PC-3 (cell line): ENCODE data around the gene ANKRD10. TPM values are rescaled to one million over a fixed set of nuclear protein-coding genes. Genes with fewer than 3 reads are reported as not detected.

Experiments used
- ATAC-seq: fragments of 200-7000 bp; cut with Tn5 transposase; 2 replicates; pipeline ENCODE4 v1.9.1; 2020; ENCODE audit warnings: mild to moderate bottlenecking, moderate library complexity
- BruUV-seq: library from RNA; stranded (reverse); fragments of 400-500 nt; replicated peaks from 2 replicates; lab custom pipeline; 2021; lab: Mats Ljungman, UMichigan
- CTCF ChIA-PET: fragments of 300-600 bp; sonication (Branson Sonifier 250); formaldehyde crosslinking; loops from one replicate; lab custom pipeline; 2022; ENCODE audit warnings: antibody characterized with exemption; lab: Charles Lee
- POLR2A ChIA-PET: fragments of 300-600 bp; sonication (Branson Sonifier 250); formaldehyde crosslinking; loops from one replicate; lab custom pipeline; 2022; ENCODE audit warnings: antibody characterized with exemption; ENCODE audit not compliant: unreplicated experiment; lab: Charles Lee
- DNase-seq: peaks from one replicate; pipeline ENCODE4 v3.0.0-alpha.2; 2015
- H2AFZ ChIP-seq: fragments of 300-600 bp; sonication (generic); 2 replicates; pipeline ENCODE4 v1.6.0; 2016; ENCODE audit warnings: antibody characterized with exemption, low read length
- H3F3A ChIP-seq: fragments of 300-600 bp; sonication (generic); one replicate; pipeline ENCODE4 v1.6.0; 2017; ENCODE audit warnings: antibody characterized with exemption, low read length, control low read depth, mild to moderate bottlenecking; ENCODE audit not compliant: unreplicated experiment
- H3K27ac ChIP-seq: fragments of 300-600 bp; sonication (generic); 2 replicates; pipeline ENCODE4 v1.5.1; 2016; ENCODE audit warnings: mild to moderate bottlenecking, low read length
- H3K27me3 ChIP-seq: fragments of 300-600 bp; sonication (generic); 2 replicates; pipeline ENCODE4 v1.6.1; 2016; ENCODE audit warnings: low read length, mixed read lengths
- H3K36me3 ChIP-seq: fragments of 300-600 bp; sonication (generic); 2 replicates; pipeline ENCODE4 v1.6.1; 2016; ENCODE audit warnings: low read depth, mixed run types, low read length, mixed read lengths
- H3K4me1 ChIP-seq: fragments of 300-600 bp; sonication (generic); 2 replicates; pipeline ENCODE4 v1.5.1; 2016; ENCODE audit warnings: low read length; ENCODE audit not compliant: insufficient read depth
- H3K4me2 ChIP-seq: fragments of 300-600 bp; sonication (generic); 2 replicates; pipeline ENCODE4 v1.6.0; 2016; ENCODE audit warnings: low read length
- H3K4me3 ChIP-seq: fragments of 300-600 bp; sonication (generic); 2 replicates; pipeline ENCODE4 v1.5.1; 2016; ENCODE audit warnings: mild to moderate bottlenecking, low read length, mixed read lengths
- H3K79me2 ChIP-seq: fragments of 300-600 bp; sonication (generic); 2 replicates; pipeline ENCODE4 v1.6.1; 2017; ENCODE audit warnings: low read length, mixed read lengths
- H3K9ac ChIP-seq: fragments of 300-600 bp; sonication (generic); 2 replicates; pipeline ENCODE4 v1.6.0; 2016; ENCODE audit warnings: mild to moderate bottlenecking, low read length
- H3K9me2 ChIP-seq: fragments of 300-600 bp; sonication (generic); replicated peaks from 2 replicates; pipeline ENCODE4 v1.6.1; 2016; ENCODE audit warnings: mixed run types, low read length, mixed read lengths
- H3K9me3 ChIP-seq: fragments of 300-600 bp; sonication (generic); 2 replicates; pipeline ENCODE4 v1.6.1; 2016; ENCODE audit warnings: low read length, mixed read lengths
- H4K20me1 ChIP-seq: fragments of 300-600 bp; sonication (generic); 2 replicates; pipeline ENCODE4 v1.6.1; 2016; ENCODE audit warnings: low read length, mixed read lengths
- EZH2 ChIP-seq: fragments of 300-600 bp; sonication (generic); IDR thresholded peaks from one replicate; pipeline ENCODE4 v1.6.1; 2017; ENCODE audit warnings: antibody characterized with exemption, mild to moderate bottlenecking, low read length; ENCODE audit not compliant: unreplicated experiment
- EZH2phosphoT487 ChIP-seq: fragments of 300-600 bp; sonication (generic); IDR thresholded peaks from 2 replicates; pipeline ENCODE4 v1.6.1; 2018; ENCODE audit warnings: mild to moderate bottlenecking, antibody characterized with exemption, low read length, borderline replicate concordance
- intact Hi-C: fragments of 100-400 bp; cut with micrococcal nuclease; formaldehyde crosslinking; loops from 2 replicates; pipeline ENCODE4 v1.9.0; 2023
- total RNA-seq: library from RNA; depleted of rRNA; stranded (reverse); fragments of >200 nt; gene quantifications from 2 replicates; pipeline ENCODE4 v1.2.3, GENCODE V29; 2014
- TF ChIP-seq, protein P1 (sequence below): fragments of 300-600 bp; sonication (generic); conservative IDR thresholded peaks from 2 replicates; pipeline ENCODE4 v1.5.1; 2017; ENCODE audit warnings: antibody characterized with exemption, low read depth, mild to moderate bottlenecking, low read length

ANKRD10 gene
- total RNA-seq, 1 experiment from 2014 or later = 60.2 TPM

- no peak for TF ChIP-seq EZH2phosphoT487
- no peak for TF ChIP-seq EZH2
- TF ChIP-seq, protein P1, sequence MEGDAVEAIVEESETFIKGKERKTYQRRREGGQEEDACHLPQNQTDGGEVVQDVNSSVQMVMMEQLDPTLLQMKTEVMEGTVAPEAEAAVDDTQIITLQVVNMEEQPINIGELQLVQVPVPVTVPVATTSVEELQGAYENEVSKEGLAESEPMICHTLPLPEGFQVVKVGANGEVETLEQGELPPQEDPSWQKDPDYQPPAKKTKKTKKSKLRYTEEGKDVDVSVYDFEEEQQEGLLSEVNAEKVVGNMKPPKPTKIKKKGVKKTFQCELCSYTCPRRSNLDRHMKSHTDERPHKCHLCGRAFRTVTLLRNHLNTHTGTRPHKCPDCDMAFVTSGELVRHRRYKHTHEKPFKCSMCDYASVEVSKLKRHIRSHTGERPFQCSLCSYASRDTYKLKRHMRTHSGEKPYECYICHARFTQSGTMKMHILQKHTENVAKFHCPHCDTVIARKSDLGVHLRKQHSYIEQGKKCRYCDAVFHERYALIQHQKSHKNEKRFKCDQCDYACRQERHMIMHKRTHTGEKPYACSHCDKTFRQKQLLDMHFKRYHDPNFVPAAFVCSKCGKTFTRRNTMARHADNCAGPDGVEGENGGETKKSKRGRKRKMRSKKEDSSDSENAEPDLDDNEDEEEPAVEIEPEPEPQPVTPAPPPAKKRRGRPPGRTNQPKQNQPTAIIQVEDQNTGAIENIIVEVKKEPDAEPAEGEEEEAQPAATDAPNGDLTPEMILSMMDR = no peak
- Histone ChIP-seq H3K9ac (no peak overlapping the region), H3F3A (no peaks in the 10 kb centered on the region), H3K4me2 (no peak overlapping the region), H3K27me3 (no peaks in the 10 kb centered on the region), H3K9me3 (no peaks in the 10 kb centered on the region), H3K4me3 (no peak overlapping the region), H3K9me2 (no peaks in the 10 kb centered on the region), H3K36me3 (no peaks in the 10 kb centered on the region), H4K20me1 (no peaks in the 10 kb centered on the region), H3K79me2 (no peaks in the 10 kb centered on the region), H3K4me1 (no peaks in the 10 kb centered on the region), H2AFZ (no peak overlapping the region), H3K27ac (no peak overlapping the region)
- DNase-seq = no peak
- no peak for ATAC-seq
- BruUV-seq = no TSS peak
- intact Hi-C loops = no loop called here
- ChIA-PET CTCF (no interaction called here), POLR2A (no interaction called here)
These were observed 31.3 kb downstream of the ANKRD10 start for GRCh38 chr13:110883542-110883941.

DNA sequence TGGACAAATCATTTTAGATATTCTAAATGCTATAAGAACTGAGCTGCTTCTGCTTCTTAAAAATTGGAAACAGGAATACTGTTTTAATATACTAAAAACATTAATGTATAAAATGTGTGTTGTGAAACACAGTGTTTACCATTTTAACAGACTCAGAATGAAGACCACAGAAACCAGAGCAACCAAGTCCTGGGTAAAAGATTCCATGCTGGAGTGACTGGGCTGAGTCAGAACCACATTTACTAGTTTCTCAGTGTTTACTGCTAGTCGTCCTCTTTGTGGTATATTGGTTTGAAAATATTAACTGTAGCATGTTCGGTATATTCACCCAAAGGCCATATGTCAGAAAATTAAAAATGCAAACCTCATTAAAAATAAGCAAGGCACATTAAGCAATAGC lies 31.9 kb downstream of the ANKRD10 start:
- H3K27ac ChIP-seq = no peak overlapping the region
- TF ChIP-seq EZH2phosphoT487 (no peak), EZH2 (no peak)
- TF ChIP-seq, protein P1 = no peak
- no TSS peak for BruUV-seq
- H2AFZ ChIP-seq = no peak overlapping the region
- ChIA-PET POLR2A (no interaction called here), CTCF (no interaction called here)
- intact Hi-C loops = no loop called here
- no peaks in the 10 kb centered on the region for H3K36me3 ChIP-seq
- no peaks in the 10 kb centered on the region for H3F3A ChIP-seq
- no peaks in the 10 kb centered on the region for H3K27me3 ChIP-seq
- DNase-seq (no peak), ATAC-seq (no peak)
- no peaks in the 10 kb centered on the region for H3K79me2 ChIP-seq
- H3K9me2 ChIP-seq = no peaks in the 10 kb centered on the region
- H3K4me3 ChIP-seq = no peak overlapping the region
- no peaks in the 10 kb centered on the region for H3K4me1 ChIP-seq
- H3K9ac ChIP-seq = no peak overlapping the region
- H4K20me1 ChIP-seq = no peaks in the 10 kb centered on the region
- H3K9me3 ChIP-seq = no peaks in the 10 kb centered on the region
- H3K4me2 ChIP-seq = no peak overlapping the region

DNA sequence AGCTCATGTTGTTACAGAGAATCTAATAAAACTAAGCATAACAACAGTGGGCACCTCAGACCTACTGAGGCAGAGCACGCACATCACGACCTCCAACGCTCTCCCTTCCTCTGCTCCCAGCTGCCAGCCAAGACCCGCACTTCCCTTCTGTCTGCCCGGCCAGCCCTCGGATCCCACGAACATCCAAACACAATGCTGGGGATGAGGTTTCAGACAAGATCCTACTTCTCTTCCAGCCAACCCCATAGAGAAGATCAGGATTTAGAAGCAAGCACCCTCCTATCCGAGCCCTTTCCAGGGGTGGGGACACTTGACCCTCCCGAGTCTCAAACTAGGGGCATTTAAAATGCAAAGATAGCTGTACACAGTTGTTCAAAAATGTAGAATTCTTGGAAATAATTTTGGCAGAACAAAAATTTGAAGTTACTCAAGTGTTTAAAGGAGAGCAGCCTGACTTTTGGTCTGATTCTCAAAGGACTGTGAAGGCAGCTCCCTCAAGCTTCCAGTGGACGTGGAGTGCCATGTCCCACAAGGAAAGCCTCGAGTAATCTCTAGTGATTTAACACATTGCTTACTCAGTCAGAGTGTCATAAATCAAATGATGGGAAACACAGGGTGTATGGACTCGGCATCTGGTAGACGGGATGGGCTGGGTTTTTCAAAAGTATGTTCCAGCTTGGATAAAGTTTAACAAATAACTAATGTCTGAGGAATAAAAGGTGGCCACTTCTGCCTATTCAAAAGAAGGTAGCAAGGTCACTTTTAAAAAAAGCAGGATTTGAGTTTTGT lies 32.8 kb downstream of the ANKRD10 start:
- H3K4me1 ChIP-seq = no peaks in the 10 kb centered on the region
- H3K9me3 ChIP-seq = no peaks in the 10 kb centered on the region
- ATAC-seq = no peak
- no peaks in the 10 kb centered on the region for H3K79me2 ChIP-seq
- H3K27ac ChIP-seq = no peak overlapping the region
- no peak for DNase-seq
- no peaks in the 10 kb centered on the region for H3K27me3 ChIP-seq
- no peaks in the 10 kb centered on the region for H3K36me3 ChIP-seq
- no peak for TF ChIP-seq EZH2
- TF ChIP-seq EZH2phosphoT487 = no peak
- TF ChIP-seq, protein P1 = no peak
- H3K9ac ChIP-seq = no peak overlapping the region
- no peak overlapping the region for H2AFZ ChIP-seq
- CTCF ChIA-PET = no interaction called here
- H3F3A ChIP-seq = no peaks in the 10 kb centered on the region
- intact Hi-C loops = no loop called here
- H3K9me2 ChIP-seq = no peaks in the 10 kb centered on the region
- no peaks in the 10 kb centered on the region for H4K20me1 ChIP-seq
- no peak overlapping the region for H3K4me2 ChIP-seq
- BruUV-seq = no TSS peak
- POLR2A ChIA-PET = no interaction called here
- H3K4me3 ChIP-seq = no peak overlapping the region
